K562 (cell line): ENCODE results near the gene PITPNM3. TPM values are rescaled to one million over a fixed set of nuclear protein-coding genes. Genes with fewer than 3 reads are reported as not detected.

Source experiments
- ATAC-seq: fragments of 200-7000 bp; cut with Tn5 transposase; 3 replicates; pipeline ENCODE4 v1.9.1; 2020; ENCODE audit warnings: moderate library complexity
- BruUV-seq: library from RNA; stranded (reverse); fragments of 400-500 nt; replicated peaks from 2 replicates; lab custom pipeline; 2021; lab: Mats Ljungman, UMichigan
- CTCF ChIA-PET: fragments of 300-600 bp; formaldehyde crosslinking; extraction: SDS; loops from one replicate; lab custom pipeline; 2021; ENCODE audit warnings: low intra/inter-chr PET ratio; lab: Yijun Ruan, JAX
- POLR2A ChIA-PET: fragments of 300-600, 350-650 bp; sonication (Branson Sonifier 250); formaldehyde crosslinking; extraction: SDS; loops from one replicate; lab custom pipeline; 2021; ENCODE audit warnings: antibody characterized with exemption, inconsistent platforms; lab: Yijun Ruan, JAX
- DNase-seq, 4 experiments: peaks; one replicate each; pipeline versions ENCODE4 v3.0.0 to v3.0.0-alpha.2; 2011 to 2018; ENCODE audit warnings: low spot score in 3 of 4, mixed read lengths in 3 of 4; ENCODE audit errors: extremely low read depth in 1 of 4
- FAIRE-seq: peaks from 2 replicates; lab custom pipeline; 2011; peaks lifted over from hg19 to GRCh38; lab: Jason Lieb, UNC
- H2AFZ ChIP-seq: 2 replicates; pipeline ENCODE4 v1.6.0; 2011; ENCODE audit warnings: low read depth, low read length, control low read depth, inconsistent platforms
- H3K27ac ChIP-seq: fragments of 200-600 bp; 3 replicates; pipeline ENCODE4 v1.8.0; 2011; ENCODE audit warnings: low read depth, mild to moderate bottlenecking, control low read depth, inconsistent platforms, low read length, moderate library complexity, mixed read lengths; ENCODE audit errors: extremely low read depth
- H3K27me3 ChIP-seq, 2 experiments: fragments of 300-600 bp in 1 of 2; 2 replicates in 1 of 2; 3 replicates in 1 of 2; pipeline versions ENCODE4 v1.6.0 to v1.8.0; 2011; ENCODE audit warnings: inconsistent platforms in 2 of 2, low read length in 2 of 2, mild to moderate bottlenecking in 1 of 2, mixed read lengths in 1 of 2, moderate library complexity in 1 of 2; ENCODE audit not compliant: control insufficient read depth in 2 of 2, insufficient read depth in 2 of 2
- H3K36me3 ChIP-seq: fragments of 300-600 bp; 3 replicates; pipeline ENCODE4 v1.8.0; 2011; ENCODE audit warnings: mild to moderate bottlenecking, low read length, inconsistent platforms; ENCODE audit not compliant: control insufficient read depth, insufficient read depth
- H3K4me1 ChIP-seq, 2 experiments: fragments of 200-600 bp in 1 of 2; replicated peaks in 1 of 2; 2 replicates in 1 of 2; 3 replicates in 1 of 2; pipeline versions ENCODE4 v1.5.1 to v1.8.0; 2011; ENCODE audit warnings: inconsistent platforms in 2 of 2, low read length in 2 of 2, mild to moderate bottlenecking in 1 of 2, mixed read lengths in 1 of 2, moderate library complexity in 1 of 2; ENCODE audit not compliant: control insufficient read depth in 2 of 2, insufficient read depth in 2 of 2
- H3K4me2 ChIP-seq: 2 replicates; pipeline ENCODE4 v1.6.1; 2011; ENCODE audit warnings: low read length, control low read depth, inconsistent platforms, mixed read lengths; ENCODE audit not compliant: insufficient read depth
- H3K4me3 ChIP-seq: fragments of 200-600 bp; sonication (generic), shearing (Covaris generic); 2 replicates; pipeline ENCODE4 v1.5.1; 2016; ENCODE audit warnings: control low read depth, inconsistent platforms
- H3K79me2 ChIP-seq: fragments of 200-600 bp; 3 replicates; pipeline ENCODE4 v1.8.0; 2011; ENCODE audit warnings: low read length, inconsistent platforms; ENCODE audit not compliant: control insufficient read depth, insufficient read depth
- H3K9ac ChIP-seq, 2 experiments: 2 replicates each; pipeline versions ENCODE4 v1.6.0 to v1.6.1; 2011; ENCODE audit warnings: low read depth in 2 of 2, low read length in 2 of 2, control low read depth in 1 of 2, inconsistent platforms in 1 of 2, mild to moderate bottlenecking in 1 of 2, mixed read lengths in 1 of 2; ENCODE audit not compliant: insufficient read depth in 1 of 2
- H3K9me1 ChIP-seq: one replicate; pipeline ENCODE4 v1.6.0; 2011; ENCODE audit warnings: inconsistent platforms, mild to moderate bottlenecking, low read length, moderate library complexity; ENCODE audit not compliant: control insufficient read depth, insufficient read depth
- H3K9me3 ChIP-seq: replicated peaks from 2 replicates; pipeline ENCODE4 v1.5.1; 2011; ENCODE audit warnings: low read depth, low read length, inconsistent platforms; ENCODE audit not compliant: control insufficient read depth, insufficient read depth
- H4K20me1 ChIP-seq: replicated peaks from 2 replicates; pipeline ENCODE4 v1.6.1; 2011; ENCODE audit warnings: low read length, inconsistent platforms, mixed read lengths; ENCODE audit not compliant: control insufficient read depth, insufficient read depth
- PTBP1 ChIP-seq: fragments of 200-400 bp; formaldehyde crosslinking; IDR thresholded peaks from 2 replicates; pipeline ENCODE4 v1.6.1; 2017; ENCODE audit warnings: low read depth, low read length
- SIN3B ChIP-seq: fragments of 450-650 bp; IDR thresholded peaks from 2 replicates; pipeline ENCODE4 v1.6.1; 2017; ENCODE audit warnings: low read depth, mild to moderate bottlenecking, moderate library complexity
- SLC30A9 ChIP-seq: fragments of 250-450 bp; sonication (Bioruptor Pico); IDR thresholded peaks from 2 replicates; pipeline ENCODE4 v1.8.0; 2022; ENCODE audit warnings: mild to moderate bottlenecking, moderate library complexity
- YY1 ChIP-seq, 3 experiments: IDR thresholded peaks; 2 replicates each; pipeline ENCODE4 v1.6.1; 2011; ENCODE audit warnings: low read length in 2 of 3, mild to moderate bottlenecking in 2 of 3, moderate library complexity in 2 of 3, borderline replicate concordance in 1 of 3, control low read depth in 1 of 3, low read depth in 1 of 3; ENCODE audit not compliant: insufficient read depth in 3 of 3, insufficient replicate concordance in 2 of 3, control insufficient read depth in 1 of 3, insufficient read length in 1 of 3; ENCODE audit errors: extremely low read depth in 1 of 3
- ZBTB1 ChIP-seq: sonication (generic); formaldehyde crosslinking; IDR thresholded peaks from 2 replicates; pipeline ENCODE4 v1.8.1; 2023; ENCODE audit warnings: missing genetic modification reagents, low read depth, mild to moderate bottlenecking, borderline replicate concordance
- ZC3H8 ChIP-seq: fragments of 450-650 bp; IDR thresholded peaks from 2 replicates; pipeline ENCODE4 v1.6.1; 2017
- ZNF764 ChIP-seq: fragments of 250-450 bp; sonication (Bioruptor Pico); IDR thresholded peaks from 2 replicates; pipeline ENCODE4 v1.4.0; 2020; ENCODE audit warnings: low read depth, mild to moderate bottlenecking, moderate library complexity
- WGBS: fragments of 100-300 bp; shearing (Covaris generic); methylation state at CpG from one replicate; pipeline ENCODE4 v1.1.6; 2016; ENCODE audit warnings: low coverage, mixed read lengths; ENCODE audit not compliant: insufficient coverage; ENCODE audit errors: missing lambda C conversion rate; 5-methylcytosine and 5-hydroxymethylcytosine counted together
- in situ Hi-C: fragments of 300-500 bp; cut with MboI; formaldehyde crosslinking; loops from 4 replicates; pipeline ENCODE4 v1.15.0; 2018; ENCODE audit warnings: inconsistent platforms, mixed read lengths
- intact Hi-C: fragments of 100-400 bp; cut with micrococcal nuclease; formaldehyde crosslinking; loops from 2 replicates; pipeline ENCODE4 v1.14.2; 2022
- polyA plus RNA-seq, 8 experiments: library from polyadenylated mRNA; depleted of rRNA in 4 of 8; stranded (reverse) in 5 of 8; unstranded in 3 of 8; fragments of >200 nt; fragmentation: Nextera tagmentation in 2 of 8; fragmentation: Illumina TruSeq in 1 of 8; extraction: Ambion mirVana in 2 of 8; extraction: Trizol in 1 of 8; gene quantifications; 2 replicates each; pipeline versions ENCODE4 v1.2.1 to v1.2.3, GENCODE V29; 2011 to 2014; ENCODE audit warnings: inconsistent platforms in 1 of 8, missing spikeins in 1 of 8
- total RNA-seq, 7 experiments: library from RNA; depleted of rRNA in 6 of 7; stranded (reverse); fragments of >200 nt in 6 of 7; fragmentation: Illumina TruSeq in 2 of 7; extraction: Trizol in 2 of 7; gene quantifications; 2 replicates each; pipeline versions ENCODE4 v1.2.1 to v1.2.3, GENCODE V29; 2011 to 2021; ENCODE audit warnings: low replicate concordance in 1 of 7
- TF ChIP-seq, protein P1 (sequence below): fragments of 250-450 bp; sonication (Bioruptor Pico); IDR thresholded peaks from 2 replicates; pipeline ENCODE4 v1.5.0; 2021
- TF ChIP-seq, protein P2 (sequence below), 2 experiments: fragments of 450-650 bp; formaldehyde crosslinking in 1 of 2; IDR thresholded peaks; 2 replicates each; pipeline versions ENCODE4 v1.4.0 to v1.6.1; 2014 to 2020; ENCODE audit warnings: mild to moderate bottlenecking in 2 of 2, borderline replicate concordance in 1 of 2, low read depth in 1 of 2
- TF ChIP-seq, protein P3 (sequence below): fragments of 250-450 bp; sonication (Bioruptor Pico); IDR thresholded peaks from 2 replicates; pipeline ENCODE4 v1.8.0; 2021; ENCODE audit warnings: moderate library complexity, mild to moderate bottlenecking, inconsistent platforms
- TF ChIP-seq, protein P4 (sequence below), 2 experiments: fragments of 450-650 bp in 1 of 2; sonication (generic) in 1 of 2; formaldehyde crosslinking in 1 of 2; IDR thresholded peaks in 1 of 2; conservative IDR thresholded peaks in 1 of 2; 2 replicates each; pipeline versions ENCODE4 v1.6.1 to v1.8.1; 2016 to 2023; ENCODE audit warnings: mild to moderate bottlenecking in 2 of 2, moderate library complexity in 2 of 2, inconsistent platforms in 1 of 2, missing genetic modification reagents in 1 of 2

The PITPNM3 gene
- total and polyA plus RNA-seq, 9 of the 15 experiments (the other 6 are each of a cell fraction or from before 2014, with no cell fraction given) = 0.14 to 0.38 (median 0.22) TPM; not detected in 2

DNA sequence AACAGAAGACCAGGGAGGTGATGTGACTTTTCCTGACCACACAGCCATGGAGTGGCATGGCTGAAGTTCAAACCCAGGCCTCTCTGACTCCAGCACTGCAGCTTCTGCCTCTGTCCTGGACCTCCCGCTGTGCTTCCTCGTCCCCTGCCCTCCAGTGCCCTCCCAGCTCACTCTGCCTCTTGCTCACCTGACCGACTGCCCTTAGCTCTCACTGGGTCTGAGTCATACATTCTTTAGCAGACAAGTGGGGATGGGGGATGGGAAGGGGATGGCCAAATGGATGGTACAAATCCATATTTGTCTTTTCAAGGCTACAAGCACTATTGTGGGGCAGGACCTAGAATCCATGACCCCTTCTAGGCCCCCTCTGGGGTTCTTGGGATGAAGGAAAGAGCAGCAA is 33.0 kb downstream of the PITPNM3 start:
- Histone ChIP-seq H3K27ac (no peak overlapping the region), H2AFZ (no peak overlapping the region)
- ATAC-seq = no peak
- TF ChIP-seq PTBP1 (no peak), ZNF764 (CRISPR knock-in tag) (no peak), ZC3H8 (no peak), SIN3B (no peak), SLC30A9 (no peak), YY1 (IDR thresholded peaks at IDR 0.05; ENCODE audit: borderline replicate concordance in 1 of 3, control insufficient read depth in 1 of 3, extremely low read depth in 1 of 3, insufficient read depth in 3 of 3, insufficient read length in 1 of 3, insufficient replicate concordance in 2 of 3, low read depth in 1 of 3, low read length in 2 of 3) (no peak), ZBTB1 (no peak)
- TF ChIP-seq, protein P1, sequence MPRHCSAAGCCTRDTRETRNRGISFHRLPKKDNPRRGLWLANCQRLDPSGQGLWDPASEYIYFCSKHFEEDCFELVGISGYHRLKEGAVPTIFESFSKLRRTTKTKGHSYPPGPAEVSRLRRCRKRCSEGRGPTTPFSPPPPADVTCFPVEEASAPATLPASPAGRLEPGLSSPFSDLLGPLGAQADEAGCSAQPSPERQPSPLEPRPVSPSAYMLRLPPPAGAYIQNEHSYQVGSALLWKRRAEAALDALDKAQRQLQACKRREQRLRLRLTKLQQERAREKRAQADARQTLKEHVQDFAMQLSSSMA (CRISPR knock-in tag) = no peak
- TF ChIP-seq, protein P2, sequence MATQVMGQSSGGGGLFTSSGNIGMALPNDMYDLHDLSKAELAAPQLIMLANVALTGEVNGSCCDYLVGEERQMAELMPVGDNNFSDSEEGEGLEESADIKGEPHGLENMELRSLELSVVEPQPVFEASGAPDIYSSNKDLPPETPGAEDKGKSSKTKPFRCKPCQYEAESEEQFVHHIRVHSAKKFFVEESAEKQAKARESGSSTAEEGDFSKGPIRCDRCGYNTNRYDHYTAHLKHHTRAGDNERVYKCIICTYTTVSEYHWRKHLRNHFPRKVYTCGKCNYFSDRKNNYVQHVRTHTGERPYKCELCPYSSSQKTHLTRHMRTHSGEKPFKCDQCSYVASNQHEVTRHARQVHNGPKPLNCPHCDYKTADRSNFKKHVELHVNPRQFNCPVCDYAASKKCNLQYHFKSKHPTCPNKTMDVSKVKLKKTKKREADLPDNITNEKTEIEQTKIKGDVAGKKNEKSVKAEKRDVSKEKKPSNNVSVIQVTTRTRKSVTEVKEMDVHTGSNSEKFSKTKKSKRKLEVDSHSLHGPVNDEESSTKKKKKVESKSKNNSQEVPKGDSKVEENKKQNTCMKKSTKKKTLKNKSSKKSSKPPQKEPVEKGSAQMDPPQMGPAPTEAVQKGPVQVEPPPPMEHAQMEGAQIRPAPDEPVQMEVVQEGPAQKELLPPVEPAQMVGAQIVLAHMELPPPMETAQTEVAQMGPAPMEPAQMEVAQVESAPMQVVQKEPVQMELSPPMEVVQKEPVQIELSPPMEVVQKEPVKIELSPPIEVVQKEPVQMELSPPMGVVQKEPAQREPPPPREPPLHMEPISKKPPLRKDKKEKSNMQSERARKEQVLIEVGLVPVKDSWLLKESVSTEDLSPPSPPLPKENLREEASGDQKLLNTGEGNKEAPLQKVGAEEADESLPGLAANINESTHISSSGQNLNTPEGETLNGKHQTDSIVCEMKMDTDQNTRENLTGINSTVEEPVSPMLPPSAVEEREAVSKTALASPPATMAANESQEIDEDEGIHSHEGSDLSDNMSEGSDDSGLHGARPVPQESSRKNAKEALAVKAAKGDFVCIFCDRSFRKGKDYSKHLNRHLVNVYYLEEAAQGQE (IDR thresholded peaks at IDR 0.05; ENCODE audit: borderline replicate concordance) = no peak
- TF ChIP-seq, protein P2 (CRISPR knock-in tag; IDR thresholded peaks at IDR 0.05; ENCODE audit: low read depth) = no peak
- TF ChIP-seq, protein P3, sequence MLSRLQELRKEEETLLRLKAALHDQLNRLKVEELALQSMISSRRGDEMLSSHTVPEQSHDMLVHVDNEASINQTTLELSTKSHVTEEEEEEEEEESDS (CRISPR knock-in tag) = no peak
- TF ChIP-seq, protein P4, sequence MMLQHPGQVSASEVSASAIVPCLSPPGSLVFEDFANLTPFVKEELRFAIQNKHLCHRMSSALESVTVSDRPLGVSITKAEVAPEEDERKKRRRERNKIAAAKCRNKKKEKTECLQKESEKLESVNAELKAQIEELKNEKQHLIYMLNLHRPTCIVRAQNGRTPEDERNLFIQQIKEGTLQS (IDR thresholded peaks at IDR 0.05) = no peak
- TF ChIP-seq, protein P4 (CRISPR knock-in tag; conservative IDR thresholded peaks at IDR 0.05) = no peak

More for the DNA sequence above, 33.0 kb downstream of the PITPNM3 start:
- H3K9ac ChIP-seq = no peak overlapping the region
- no peaks in the 10 kb centered on the region for H3K27me3 ChIP-seq
- CTCF ChIA-PET = no interaction called here
- H3K9me3 ChIP-seq = no peaks in the 10 kb centered on the region
- no peaks in the 10 kb centered on the region for H4K20me1 ChIP-seq
- H3K9me1 ChIP-seq = no peaks in the 10 kb centered on the region
- in situ Hi-C loops (no loop called here), intact Hi-C loops (no loop called here)
- no peaks in the 10 kb centered on the region for H3K4me1 ChIP-seq
- H3K4me3 ChIP-seq = no peak overlapping the region
- BruUV-seq = no TSS peak
- H3K79me2 ChIP-seq = no peaks in the 10 kb centered on the region
- H3K36me3 ChIP-seq = no peaks in the 10 kb centered on the region
- no peak for FAIRE-seq
- whole genome bisulfite sequencing = 0% methylated on average over 1 of the region's 3 CpGs
- no peak overlapping the region for H3K4me2 ChIP-seq
- no peak for DNase-seq
- POLR2A ChIA-PET = no interaction called here
